K562 (cell line): ENCODE measurements around the gene ZCCHC14. TPM values are rescaled to one million over a fixed set of nuclear protein-coding genes. Genes with fewer than 3 reads are reported as not detected.
"Not testable (repeated sequence)": the region's sequence is repeated elsewhere in the genome, so short reads cannot be mapped to it uniquely, and the experiment has no call there.

Experiments
- ATAC-seq: fragments of 200-7000 bp; cut with Tn5 transposase; 3 replicates; pipeline ENCODE4 v1.9.1; 2020; ENCODE audit warnings: moderate library complexity
- BruUV-seq: library from RNA; stranded (reverse); fragments of 400-500 nt; replicated peaks from 2 replicates; lab custom pipeline; 2021; lab: Mats Ljungman, UMichigan
- CTCF ChIA-PET: fragments of 300-600 bp; formaldehyde crosslinking; extraction: SDS; loops from one replicate; lab custom pipeline; 2021; ENCODE audit warnings: low intra/inter-chr PET ratio; lab: Yijun Ruan, JAX
- POLR2A ChIA-PET: fragments of 300-600, 350-650 bp; sonication (Branson Sonifier 250); formaldehyde crosslinking; extraction: SDS; loops from one replicate; lab custom pipeline; 2021; ENCODE audit warnings: antibody characterized with exemption, inconsistent platforms; lab: Yijun Ruan, JAX
- DNase-seq, 4 experiments: peaks; one replicate each; pipeline versions ENCODE4 v3.0.0 to v3.0.0-alpha.2; 2011 to 2018; ENCODE audit warnings: low spot score in 3 of 4, mixed read lengths in 3 of 4; ENCODE audit errors: extremely low read depth in 1 of 4
- FAIRE-seq: peaks from 2 replicates; lab custom pipeline; 2011; peaks lifted over from hg19 to GRCh38; lab: Jason Lieb, UNC
- H2AFZ ChIP-seq: 2 replicates; pipeline ENCODE4 v1.6.0; 2011; ENCODE audit warnings: low read depth, low read length, control low read depth, inconsistent platforms
- H3K27ac ChIP-seq: fragments of 200-600 bp; 3 replicates; pipeline ENCODE4 v1.8.0; 2011; ENCODE audit warnings: low read depth, mild to moderate bottlenecking, control low read depth, inconsistent platforms, low read length, moderate library complexity, mixed read lengths; ENCODE audit errors: extremely low read depth
- H3K27me3 ChIP-seq, 2 experiments: fragments of 300-600 bp in 1 of 2; 2 replicates in 1 of 2; 3 replicates in 1 of 2; pipeline versions ENCODE4 v1.6.0 to v1.8.0; 2011; ENCODE audit warnings: inconsistent platforms in 2 of 2, low read length in 2 of 2, mild to moderate bottlenecking in 1 of 2, mixed read lengths in 1 of 2, moderate library complexity in 1 of 2; ENCODE audit not compliant: control insufficient read depth in 2 of 2, insufficient read depth in 2 of 2
- H3K36me3 ChIP-seq: fragments of 300-600 bp; 3 replicates; pipeline ENCODE4 v1.8.0; 2011; ENCODE audit warnings: mild to moderate bottlenecking, low read length, inconsistent platforms; ENCODE audit not compliant: control insufficient read depth, insufficient read depth
- H3K4me1 ChIP-seq, 2 experiments: fragments of 200-600 bp in 1 of 2; replicated peaks in 1 of 2; 2 replicates in 1 of 2; 3 replicates in 1 of 2; pipeline versions ENCODE4 v1.5.1 to v1.8.0; 2011; ENCODE audit warnings: inconsistent platforms in 2 of 2, low read length in 2 of 2, mild to moderate bottlenecking in 1 of 2, mixed read lengths in 1 of 2, moderate library complexity in 1 of 2; ENCODE audit not compliant: control insufficient read depth in 2 of 2, insufficient read depth in 2 of 2
- H3K4me2 ChIP-seq: 2 replicates; pipeline ENCODE4 v1.6.1; 2011; ENCODE audit warnings: low read length, control low read depth, inconsistent platforms, mixed read lengths; ENCODE audit not compliant: insufficient read depth
- H3K4me3 ChIP-seq: fragments of 200-600 bp; sonication (generic), shearing (Covaris generic); 2 replicates; pipeline ENCODE4 v1.5.1; 2016; ENCODE audit warnings: control low read depth, inconsistent platforms
- H3K79me2 ChIP-seq: fragments of 200-600 bp; 3 replicates; pipeline ENCODE4 v1.8.0; 2011; ENCODE audit warnings: low read length, inconsistent platforms; ENCODE audit not compliant: control insufficient read depth, insufficient read depth
- H3K9ac ChIP-seq, 2 experiments: 2 replicates each; pipeline versions ENCODE4 v1.6.0 to v1.6.1; 2011; ENCODE audit warnings: low read depth in 2 of 2, low read length in 2 of 2, control low read depth in 1 of 2, inconsistent platforms in 1 of 2, mild to moderate bottlenecking in 1 of 2, mixed read lengths in 1 of 2; ENCODE audit not compliant: insufficient read depth in 1 of 2
- H3K9me1 ChIP-seq: one replicate; pipeline ENCODE4 v1.6.0; 2011; ENCODE audit warnings: inconsistent platforms, mild to moderate bottlenecking, low read length, moderate library complexity; ENCODE audit not compliant: control insufficient read depth, insufficient read depth
- H3K9me3 ChIP-seq: replicated peaks from 2 replicates; pipeline ENCODE4 v1.5.1; 2011; ENCODE audit warnings: low read depth, low read length, inconsistent platforms; ENCODE audit not compliant: control insufficient read depth, insufficient read depth
- H4K20me1 ChIP-seq: replicated peaks from 2 replicates; pipeline ENCODE4 v1.6.1; 2011; ENCODE audit warnings: low read length, inconsistent platforms, mixed read lengths; ENCODE audit not compliant: control insufficient read depth, insufficient read depth
- CHD2 ChIP-seq: IDR thresholded peaks from 2 replicates; pipeline ENCODE4 v1.6.1; 2011; ENCODE audit warnings: low read depth, low read length
- MEF2D ChIP-seq: conservative IDR thresholded peaks from 2 replicates; pipeline ENCODE4 v1.6.1; 2016; ENCODE audit warnings: low read depth, missing genetic modification characterization, missing compliant biosample characterization
- MEIS2 ChIP-seq: fragments of 450-650 bp; IDR thresholded peaks from 2 replicates; pipeline ENCODE4 v1.6.1; 2014; ENCODE audit warnings: mild to moderate bottlenecking; ENCODE audit not compliant: partially characterized antibody
- SMAD3 ChIP-seq: fragments of 450-650 bp; formaldehyde crosslinking; conservative IDR thresholded peaks from 2 replicates; pipeline ENCODE4 v1.4.0; 2020; ENCODE audit warnings: mild to moderate bottlenecking
- ZBTB17 ChIP-seq: fragments of 450-650 bp; formaldehyde crosslinking; IDR thresholded peaks from 2 replicates; pipeline ENCODE4 v1.4.0; 2020; ENCODE audit warnings: mild to moderate bottlenecking
- ZNF318 ChIP-seq, 2 experiments: fragments of 450-650 bp; IDR thresholded peaks; 2 replicates each; pipeline ENCODE4 v1.6.1; 2016; ENCODE audit warnings: mild to moderate bottlenecking in 2 of 2, borderline replicate concordance in 1 of 2, low read depth in 1 of 2, moderate library complexity in 1 of 2
- WGBS: fragments of 100-300 bp; shearing (Covaris generic); methylation state at CpG from one replicate; pipeline ENCODE4 v1.1.6; 2016; ENCODE audit warnings: low coverage, mixed read lengths; ENCODE audit not compliant: insufficient coverage; ENCODE audit errors: missing lambda C conversion rate; 5-methylcytosine and 5-hydroxymethylcytosine counted together
- in situ Hi-C: fragments of 300-500 bp; cut with MboI; formaldehyde crosslinking; loops from 4 replicates; pipeline ENCODE4 v1.15.0; 2018; ENCODE audit warnings: inconsistent platforms, mixed read lengths
- intact Hi-C: fragments of 100-400 bp; cut with micrococcal nuclease; formaldehyde crosslinking; loops from 2 replicates; pipeline ENCODE4 v1.14.2; 2022
- polyA plus RNA-seq, 8 experiments: library from polyadenylated mRNA; depleted of rRNA in 4 of 8; stranded (reverse) in 5 of 8; unstranded in 3 of 8; fragments of >200 nt; fragmentation: Nextera tagmentation in 2 of 8; fragmentation: Illumina TruSeq in 1 of 8; extraction: Ambion mirVana in 2 of 8; extraction: Trizol in 1 of 8; gene quantifications; 2 replicates each; pipeline versions ENCODE4 v1.2.1 to v1.2.3, GENCODE V29; 2011 to 2014; ENCODE audit warnings: inconsistent platforms in 1 of 8, missing spikeins in 1 of 8
- total RNA-seq, 7 experiments: library from RNA; depleted of rRNA in 6 of 7; stranded (reverse); fragments of >200 nt in 6 of 7; fragmentation: Illumina TruSeq in 2 of 7; extraction: Trizol in 2 of 7; gene quantifications; 2 replicates each; pipeline versions ENCODE4 v1.2.1 to v1.2.3, GENCODE V29; 2011 to 2021; ENCODE audit warnings: low replicate concordance in 1 of 7

Gene ZCCHC14
- total and polyA plus RNA-seq, 9 of the 15 experiments (the other 6 are each of a cell fraction or from before 2014, with no cell fraction given) = 1.5 to 12.4 (median 2.9) TPM

GRCh38 chr16:87517610-87518429 is 25.0 kb upstream of the ZCCHC14 start:
- intact Hi-C loops, in situ Hi-C loops, DNase-seq, H3K79me2 ChIP-seq, POLR2A ChIA-PET, H3K36me3 ChIP-seq, H2AFZ ChIP-seq, H4K20me1 ChIP-seq, H3K9me1 ChIP-seq, H3K9me3 ChIP-seq, FAIRE-seq, H3K4me1 ChIP-seq, BruUV-seq, CTCF ChIA-PET, H3K27ac ChIP-seq, H3K4me3 ChIP-seq: not testable (repeated sequence)
- ATAC-seq = peak; percentile 62
- H3K4me2 ChIP-seq = 0 out of 2 replicates have a peak overlapping the region, but pooled peaks have one; percentile 3
- TF ChIP-seq CHD2 = peak; percentile 59; the same call in 1 of the 2 replicates
- peak; percentile 57; the same call in 1 of the 2 replicates for TF ChIP-seq ZBTB17
- TF ChIP-seq MEIS2 = peak; percentile 48
- WGBS = 4% methylated on average over 26 of the region's 34 CpGs
- peaks cover 25 to 54% of the 10 kb centered on the region in 2 experiments for H3K27me3 ChIP-seq
- peak overlapping the region in 1 of 2 experiments; percentile 41; a peak in 1 of 4 replicates for H3K9ac ChIP-seq

- Histone ChIP-seq H3K27me3 (peaks cover 27 to 57% of the 10 kb centered on the region in 2 experiments), H3K9me3 (no peaks in the 10 kb centered on the region), H3K4me2 (no peak overlapping the region), H3K79me2 (no peaks in the 10 kb centered on the region), H3K9me1 (no peaks in the 10 kb centered on the region), H3K36me3 (no peaks in the 10 kb centered on the region), H3K4me1 (peaks cover 0 to 3% of the 10 kb centered on the region in 2 experiments; a peak in 2 of 5 replicates), H4K20me1 (no peaks in the 10 kb centered on the region; the same call in 1 of the 2 replicates), H3K4me3 (no peak overlapping the region), H3K9ac (no peak overlapping the region), H3K27ac (no peak overlapping the region), H2AFZ (no peak overlapping the region)
- in situ Hi-C loops = no loop called here
- ChIA-PET POLR2A (interaction anchor here (1.5 kb wide), 1 partner anchor 44 kb away, joined by 4 read pairs; no protein-coding TSS in a partner anchor), CTCF (no interaction called here)
- DNase-seq (no peak), FAIRE-seq (no peak), ATAC-seq (no peak)
- no TSS peak for BruUV-seq
- WGBS = 19% methylated on average over 12 of the region's 12 CpGs
- intact Hi-C loops = no loop called here
- TF ChIP-seq ZNF318 (IDR thresholded peaks at IDR 0.05; ENCODE audit: borderline replicate concordance in 1 of 2, low read depth in 1 of 2) (no peak), SMAD3 (CRISPR knock-in tag) (no peak), MEF2D (tag) (no peak)
Measured at GRCh38 chr16:87516361-87516760, 23.5 kb upstream of the ZCCHC14 start.
